HG02840 (cell line): ENCODE measurements around the gene SAMD4A.
A peak's percentile ranks its signal among the peaks of the same experiment; 100 is the strongest.

Source experiments
- ATAC-seq: cut with Tn5 transposase; IDR thresholded peaks from one replicate; pipeline ENCODE4 v1.9.1; 2021; ENCODE audit warnings: mild to moderate bottlenecking, moderate library complexity, moderate number of reproducible peaks; ENCODE audit not compliant: unreplicated experiment, low FRiP score

Gene SAMD4A

DNA sequence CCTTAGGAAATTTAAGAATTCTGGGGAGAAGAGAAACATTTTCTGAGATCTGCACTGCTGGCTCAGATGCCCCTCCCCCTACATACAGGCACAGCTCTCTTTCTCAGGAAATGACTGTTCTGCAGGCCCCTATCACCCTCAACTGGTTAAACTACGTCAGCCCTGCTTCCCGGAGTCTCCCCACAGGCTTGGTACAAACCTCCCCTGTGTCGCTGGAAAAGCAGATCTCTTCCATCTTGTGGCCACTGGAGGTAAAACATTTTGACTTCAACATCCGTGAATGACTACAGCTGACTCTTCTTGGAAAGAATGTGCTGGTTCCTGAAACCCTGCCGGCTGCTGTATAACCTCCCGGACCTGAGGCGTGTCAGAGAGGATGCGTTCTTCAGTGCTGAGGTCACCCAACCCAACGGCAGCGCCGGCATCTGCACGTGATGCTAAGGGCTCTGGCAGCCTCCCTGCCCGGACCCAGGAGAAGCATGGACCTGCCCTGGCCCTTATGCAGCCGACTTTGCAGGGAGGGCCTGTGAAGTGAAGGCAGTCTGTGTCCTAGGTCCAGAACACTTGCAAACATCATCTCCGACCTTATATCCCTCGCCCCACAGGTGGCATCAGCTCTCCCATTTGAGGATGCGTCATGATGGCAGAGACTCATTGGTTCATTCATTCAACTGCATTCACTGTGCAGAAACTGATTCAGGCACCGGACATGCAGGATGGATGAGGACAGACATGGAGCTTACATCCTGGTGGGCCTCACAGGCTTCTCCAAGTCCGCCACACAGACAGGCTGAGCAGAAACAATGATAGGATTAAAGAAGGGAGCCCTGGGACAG lies 206.5 kb downstream of the SAMD4A start:
- peak; percentile 37 for ATAC-seq

DNA sequence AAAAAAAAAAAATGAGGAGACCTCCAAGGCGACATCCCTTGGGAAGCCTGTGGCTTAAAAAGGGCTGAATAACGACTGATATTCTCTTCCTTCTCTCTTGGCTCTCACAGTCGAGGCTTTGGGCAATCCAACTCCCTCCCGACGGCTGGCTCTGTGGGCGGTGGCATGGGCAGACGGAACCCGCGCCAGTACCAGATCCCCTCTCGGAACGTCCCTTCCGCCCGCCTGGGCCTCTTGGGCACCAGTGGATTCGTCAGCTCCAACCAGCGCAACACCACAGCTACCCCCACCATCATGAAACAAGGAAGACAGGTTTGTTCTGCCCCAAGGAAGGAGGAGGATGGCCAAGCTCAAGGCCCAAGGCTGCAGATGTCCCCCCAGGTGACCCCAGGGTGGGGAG lies 207.9 kb downstream of the SAMD4A start:
- no peak for ATAC-seq

DNA sequence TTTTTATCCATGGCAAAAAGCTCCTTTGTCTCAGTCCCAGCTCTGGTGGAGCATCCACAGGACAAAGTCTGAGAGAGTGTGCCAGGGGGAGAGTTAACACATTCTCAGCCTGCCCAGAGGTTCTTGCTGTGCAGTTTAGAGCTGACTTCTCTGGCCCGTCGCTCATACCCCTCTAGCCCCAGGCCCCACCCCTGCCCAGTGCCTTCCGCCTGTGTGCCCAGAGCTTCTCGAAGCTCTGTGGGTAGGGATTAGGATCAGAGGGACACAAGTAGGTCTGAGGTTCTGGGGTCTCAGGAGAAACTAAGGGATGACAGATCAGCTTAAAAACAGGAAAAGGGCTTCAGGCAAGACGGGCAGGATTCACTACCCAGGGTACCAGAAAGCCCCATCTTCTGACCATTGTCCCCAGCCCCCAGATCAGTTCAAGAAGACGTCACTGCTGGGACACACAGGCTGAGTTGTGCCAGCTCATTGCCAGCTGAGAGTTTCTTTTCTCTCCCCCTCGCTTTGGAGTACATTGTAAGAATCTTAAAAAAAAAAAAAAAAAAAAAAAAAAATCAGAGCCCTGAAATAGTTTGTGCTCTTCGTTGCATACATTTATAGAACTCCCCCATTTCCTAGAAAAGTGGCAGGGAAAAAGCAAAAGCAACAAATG lies 208.7 kb downstream of the SAMD4A start:
- no peak for ATAC-seq

DNA sequence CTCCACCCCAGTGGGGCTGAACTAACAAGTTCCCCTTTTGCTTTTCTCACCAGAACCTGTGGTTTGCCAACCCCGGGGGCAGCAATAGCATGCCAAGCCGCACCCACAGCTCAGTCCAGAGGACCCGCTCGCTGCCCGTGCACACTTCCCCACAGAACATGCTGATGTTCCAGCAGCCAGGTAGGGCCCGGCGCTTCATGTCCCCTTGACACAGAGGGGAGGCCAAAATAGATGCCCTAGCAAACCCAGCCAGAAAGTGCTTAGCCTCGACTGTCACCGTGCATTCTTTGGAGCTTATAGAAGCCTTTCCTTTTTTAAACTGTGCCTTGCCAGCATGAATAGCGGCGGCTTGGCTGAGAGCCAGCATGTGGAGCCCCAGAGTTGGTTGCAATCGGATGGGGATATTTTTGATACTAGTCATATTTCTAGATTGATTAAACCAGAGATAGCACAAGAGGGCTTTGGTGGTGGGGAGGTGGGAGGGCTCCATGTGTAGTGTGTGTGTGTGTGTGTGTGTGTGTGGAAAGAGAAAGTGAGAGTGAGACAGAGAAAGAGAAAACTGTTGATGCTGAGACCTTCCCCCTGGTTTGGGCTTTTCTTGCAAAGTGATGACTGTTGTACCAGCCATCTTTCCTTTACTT lies 209.6 kb downstream of the SAMD4A start:
- ATAC-seq: no peak

DNA sequence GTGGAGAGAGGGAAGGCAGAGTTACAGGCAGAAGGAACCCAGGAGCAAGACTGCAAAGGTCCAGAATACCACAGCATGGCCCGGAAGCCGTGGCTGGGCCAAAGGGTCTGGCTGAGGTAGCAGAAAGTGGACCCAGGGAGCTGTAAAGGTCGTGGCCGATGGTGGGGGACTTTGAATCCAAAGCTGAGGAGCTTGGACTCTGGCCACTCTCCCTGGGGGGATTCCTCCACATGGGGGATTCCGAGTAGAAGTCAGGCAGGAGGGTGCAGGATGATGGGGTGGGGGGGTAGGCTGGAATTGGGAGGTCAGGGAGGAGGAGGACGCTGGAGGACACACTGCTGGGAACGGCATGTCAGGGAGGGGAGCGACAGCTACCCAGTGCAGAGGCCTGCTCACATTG lies 210.5 kb downstream of the SAMD4A start:
- no peak for ATAC-seq

GRCh38 chr14:54778618-54779345 lies 211.9 kb downstream of the SAMD4A start:
- ATAC-seq: no peak

DNA sequence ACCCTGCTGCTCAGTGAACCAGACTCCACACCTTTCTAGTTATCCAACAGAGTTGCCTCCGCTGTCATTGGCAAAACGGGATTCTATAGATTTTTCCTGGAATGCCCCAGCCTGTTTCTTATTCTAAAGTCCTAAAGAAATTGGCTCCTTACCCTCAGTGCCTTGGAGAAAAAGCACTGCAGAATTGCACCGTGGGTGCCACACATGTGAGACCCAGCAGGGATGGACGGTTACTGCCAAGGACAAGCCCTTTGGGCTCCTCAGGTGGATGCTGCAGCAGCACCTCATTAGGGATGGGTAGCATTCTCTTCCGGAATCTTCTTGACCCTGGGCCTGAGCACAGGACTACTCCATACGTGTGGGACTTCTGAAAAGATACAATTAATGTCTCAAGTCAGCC lies 214.2 kb downstream of the SAMD4A start:
- no peak for ATAC-seq

- ATAC-seq: no peak
These were observed 215.2 kb downstream of the SAMD4A start for GRCh38 chr14:54781961-54782750.

DNA sequence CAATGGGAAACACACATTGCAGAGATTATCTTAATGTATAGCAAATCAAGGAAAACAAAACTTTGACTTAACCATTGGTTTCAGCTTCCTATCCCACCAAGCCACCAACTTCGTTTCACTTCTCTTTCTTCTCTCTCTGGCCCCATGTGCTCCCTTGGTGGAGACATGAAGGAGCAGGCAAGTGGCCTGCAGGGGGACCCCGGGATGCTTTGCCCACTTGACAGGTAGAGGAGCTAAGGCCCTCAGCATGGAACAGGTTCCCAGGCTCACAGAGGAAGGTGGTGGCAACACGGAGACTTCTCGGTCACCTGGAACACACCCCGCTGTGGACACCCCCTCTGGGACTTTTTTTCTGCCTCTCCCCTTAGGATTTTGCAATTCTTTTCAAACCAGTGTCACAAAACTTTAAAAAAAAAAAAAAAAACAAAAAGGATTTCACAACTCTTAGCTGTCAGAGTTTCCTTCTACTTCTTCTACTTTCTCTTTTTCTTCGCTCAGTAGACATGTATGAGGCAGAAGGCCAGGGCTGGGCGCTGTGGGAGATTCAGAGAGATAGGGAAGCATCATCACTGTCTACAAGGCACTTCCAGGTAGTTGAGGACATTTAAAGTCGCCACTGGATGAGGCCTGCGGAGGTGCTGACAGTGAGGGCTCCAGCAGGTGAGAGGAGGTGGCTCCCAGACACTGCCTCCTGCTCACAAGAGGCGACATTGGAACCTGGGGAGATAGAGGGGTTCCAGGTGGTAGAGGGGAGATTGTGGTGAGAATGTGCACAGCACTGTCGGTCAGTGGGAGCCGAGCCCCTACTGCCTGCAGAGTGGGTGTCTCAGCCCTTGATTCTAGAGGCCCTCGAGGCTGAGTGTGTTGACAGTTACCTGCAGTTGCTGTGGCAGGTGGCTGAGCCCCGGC lies 216.1 kb downstream of the SAMD4A start:
- ATAC-seq: no peak

GRCh38 chr14:54783660-54784015 lies 216.7 kb downstream of the SAMD4A start:
- no peak for ATAC-seq

GRCh38 chr14:54784060-54784459 lies 217.1 kb downstream of the SAMD4A start:
- ATAC-seq: no peak

DNA sequence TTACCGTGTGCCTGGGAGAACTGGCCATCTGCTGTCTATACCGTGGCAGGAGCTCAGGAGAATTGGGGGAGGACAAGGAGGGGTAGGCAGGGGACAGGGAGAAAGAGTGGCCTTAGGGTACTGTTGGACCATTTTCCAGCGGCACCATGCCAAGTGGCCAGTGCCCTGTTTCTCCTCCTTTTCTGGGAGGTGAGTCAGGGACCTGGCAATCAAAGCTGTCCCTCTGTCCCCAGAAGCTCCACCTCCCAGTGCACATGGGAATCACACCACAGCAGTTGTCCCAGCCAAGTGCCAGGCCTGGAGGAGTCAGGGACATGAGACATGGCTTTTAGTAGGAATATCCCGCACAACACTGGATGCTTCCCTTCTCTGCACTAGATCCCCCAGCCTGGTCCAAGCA lies 217.7 kb downstream of the SAMD4A start:
- ATAC-seq: no peak

DNA sequence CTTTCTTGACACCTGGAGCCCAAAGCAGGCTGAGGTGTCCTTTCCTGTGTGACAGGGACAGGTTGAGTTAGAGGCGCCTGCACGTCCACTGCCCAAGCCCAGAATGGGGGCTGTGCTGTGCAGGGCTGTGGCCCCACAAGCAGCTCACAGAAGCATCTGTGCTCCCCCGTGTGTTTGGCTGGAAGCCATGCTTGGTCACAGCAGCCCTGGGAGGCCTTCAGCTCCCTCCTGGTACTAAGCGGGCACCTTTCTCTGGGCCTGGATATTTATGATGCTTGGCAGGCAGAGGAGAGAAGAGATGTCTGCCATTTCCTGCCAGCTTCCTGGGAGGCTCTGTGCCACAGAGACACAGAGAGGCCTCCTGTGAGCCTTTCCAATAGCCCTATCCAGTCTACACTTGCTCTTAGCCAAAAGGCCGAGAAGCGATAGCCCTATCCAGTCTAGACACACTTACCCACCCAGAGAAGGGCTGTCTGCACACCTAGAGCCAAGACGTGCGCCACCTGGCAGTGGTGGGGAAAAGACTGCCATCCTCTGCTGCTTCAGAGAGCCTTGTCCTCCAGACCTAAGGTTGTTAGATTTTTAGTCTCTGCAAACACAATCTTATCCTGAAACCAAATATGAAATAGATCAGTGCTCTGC lies 218.3 kb downstream of the SAMD4A start:
- ATAC-seq: no peak

DNA sequence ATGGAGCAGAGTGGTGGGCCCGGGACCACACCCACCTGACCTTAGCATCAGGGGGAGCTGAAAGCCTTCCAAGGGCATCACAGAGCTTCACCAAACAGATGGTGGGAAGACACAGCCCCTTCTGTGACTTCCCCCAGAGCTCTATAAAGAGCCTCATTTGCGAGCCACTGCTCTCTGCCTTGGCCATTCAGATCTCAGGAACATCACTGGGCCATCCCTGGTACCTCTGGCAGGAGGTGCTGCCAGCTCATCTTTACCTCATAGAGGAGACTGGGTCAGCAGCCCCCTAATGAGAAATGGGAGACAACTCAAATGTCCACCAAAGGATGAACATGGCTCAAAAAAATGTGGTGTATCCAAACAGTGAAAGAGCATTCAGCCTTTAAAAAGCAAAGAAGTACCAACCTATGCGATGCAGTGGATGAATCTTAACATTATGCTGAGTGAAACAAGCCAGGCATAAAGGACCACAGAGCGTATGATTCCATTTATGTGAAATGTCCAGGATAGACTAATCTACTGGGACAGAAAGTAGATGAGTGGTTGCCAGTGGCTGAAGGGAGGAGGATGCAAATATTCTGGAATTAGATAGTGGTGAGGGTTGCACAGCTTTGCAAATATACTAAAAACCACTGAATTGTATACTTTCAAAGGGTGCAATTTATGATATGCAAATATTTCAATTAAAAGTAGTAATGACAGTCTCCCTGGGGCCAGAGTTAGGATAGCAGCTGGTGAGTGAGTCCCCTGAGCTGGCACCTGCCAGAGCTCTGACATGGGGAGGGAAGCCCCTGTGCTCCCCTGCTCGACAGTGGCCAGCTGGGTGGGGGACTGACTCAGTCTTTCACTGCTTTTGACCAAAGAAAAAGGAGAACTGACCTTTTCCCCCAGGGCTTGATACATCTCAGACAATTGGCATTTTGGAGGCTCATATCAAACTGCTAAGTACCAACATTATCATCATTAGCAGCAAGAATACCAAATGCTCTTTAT lies 219.1 kb downstream of the SAMD4A start:
- no peak for ATAC-seq

DNA sequence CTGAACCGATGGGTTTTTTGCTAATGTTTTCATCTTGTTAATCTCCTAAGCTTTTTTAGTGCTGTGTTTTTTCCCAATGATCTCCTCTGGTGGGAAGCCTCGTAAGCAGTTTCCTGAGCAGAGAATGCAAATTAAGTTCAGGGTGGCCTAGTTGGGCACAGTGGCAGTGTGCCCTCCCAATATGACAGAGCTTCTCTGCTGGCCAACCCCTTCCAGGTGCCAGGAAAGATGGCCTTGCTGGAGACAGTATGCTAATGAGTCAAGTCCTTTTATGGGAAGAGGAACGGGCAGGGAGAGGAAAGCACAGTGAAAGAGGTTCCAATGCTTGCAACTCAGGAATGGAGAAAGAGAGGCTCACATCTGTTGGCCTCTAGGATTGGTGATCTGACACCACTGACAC lies 219.9 kb downstream of the SAMD4A start:
- no peak for ATAC-seq

- ATAC-seq: no peak
These were observed 220.3 kb downstream of the SAMD4A start for GRCh38 chr14:54787261-54787660.

- ATAC-seq: no peak
These were observed 221.8 kb downstream of the SAMD4A start for GRCh38 chr14:54788701-54789100.

DNA sequence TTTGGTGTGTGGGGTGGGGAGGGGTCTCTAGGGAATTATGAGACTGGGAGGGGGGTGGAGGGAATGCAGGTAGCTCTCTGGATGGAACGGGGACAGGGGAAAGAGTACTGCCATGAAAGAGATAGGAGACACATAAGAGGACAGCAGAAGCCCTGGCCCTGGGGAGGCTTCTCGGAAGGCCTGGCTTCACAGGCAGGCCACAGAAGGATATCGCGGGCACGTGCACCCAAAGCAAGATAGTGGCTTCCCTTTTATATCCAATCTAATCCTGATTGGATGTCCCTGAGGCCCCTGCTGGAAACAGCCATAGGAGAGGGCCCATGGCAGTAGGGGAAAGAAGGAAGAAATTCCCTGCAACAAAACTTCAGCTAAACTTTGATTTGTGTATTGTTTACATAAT lies 222.2 kb downstream of the SAMD4A start:
- no peak for ATAC-seq
